Measurements from ENCODE around the gene SNTB2.

DNA sequence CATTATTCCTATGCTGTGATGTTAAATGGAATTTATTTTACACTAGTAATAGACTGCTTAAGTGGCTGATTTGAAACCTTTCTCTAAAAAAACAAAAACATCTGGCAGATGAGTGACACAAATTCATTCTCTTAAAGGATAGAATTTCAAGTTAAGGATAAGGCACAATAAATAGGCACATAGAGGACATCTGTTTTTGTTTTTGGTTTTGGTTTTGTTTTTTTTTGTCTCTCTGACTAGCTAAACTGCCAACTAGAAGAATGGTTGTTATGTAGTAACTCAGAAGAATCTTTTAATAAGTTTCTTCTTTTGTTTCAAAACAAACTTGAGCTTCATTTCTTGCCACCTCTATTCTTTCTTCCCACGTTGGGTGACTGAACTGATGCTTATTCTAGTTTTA lies 119.1 kb downstream of the SNTB2 start:
- TF ChIP-seq CTCF (IDR thresholded peaks at IDR 0.05) (no peak), EP300 (IDR thresholded peaks at IDR 0.05) (no peak), POLR2A (IDR thresholded peaks at IDR 0.05) (no peak), POLR2AphosphoS5 (IDR thresholded peaks at IDR 0.05) (no peak)
